ENCODE results near the gene SND1.

Gene SND1

GRCh38 chr7:128139406-128139805 lies 487.4 kb downstream of the SND1 start:
- H3K36me3 Mint-ChIP-seq (ENCODE audit: low read depth): no peaks in the 10 kb centered on the region
- H3K27me3 Mint-ChIP-seq: peaks cover 19% of the 10 kb centered on the region
- H3K27ac Mint-ChIP-seq: no peak overlapping the region
- peaks cover 5% of the 10 kb centered on the region for H3K9me3 Mint-ChIP-seq
- peaks cover 16% of the 10 kb centered on the region for H3K4me1 Mint-ChIP-seq (ENCODE audit: low read depth)
- H3K4me3 Mint-ChIP-seq: no peak overlapping the region

GRCh38 chr7:128141683-128142195 lies 489.7 kb downstream of the SND1 start:
- Mint-ChIP-seq H3K27me3 (peaks cover 15% of the 10 kb centered on the region), H3K27ac (no peak overlapping the region), H3K9me3 (peaks cover 5% of the 10 kb centered on the region), H3K4me1 (ENCODE audit: low read depth) (no peaks in the 10 kb centered on the region), H3K36me3 (ENCODE audit: low read depth) (no peaks in the 10 kb centered on the region), H3K4me3 (no peak overlapping the region)

All from stimulated activated naive CD8-positive, alpha-beta T cell treated with anti-CD3 and anti-CD28 coated beads, Interleukin-15, Interleukin-2, amounts not matched to agents 100 ng/mL and 50 ng/mL, for 24 hours (primary cell).